HepG2 (cell line): Measurements from ENCODE around the gene SCN4B. TPM values are rescaled to one million over a fixed set of nuclear protein-coding genes. Genes with fewer than 3 reads are reported as not detected.

ENCODE experiments used
- BCL3 ChIP-seq: sonication (generic); formaldehyde crosslinking; IDR thresholded peaks from 2 replicates; pipeline ENCODE4 v1.5.1; 2020; ENCODE audit warnings: mild to moderate bottlenecking, missing genetic modification reagents, moderate library complexity
- ELF1 ChIP-seq: sonication (generic); formaldehyde crosslinking; IDR thresholded peaks from 2 replicates; pipeline ENCODE4 v1.4.0; 2020; ENCODE audit warnings: missing genetic modification reagents
- JUNB ChIP-seq: sonication (generic); formaldehyde crosslinking; IDR thresholded peaks from 2 replicates; pipeline ENCODE4 v1.8.0; 2022; ENCODE audit warnings: missing genetic modification reagents, mild to moderate bottlenecking, borderline replicate concordance
- NR2C2 ChIP-seq: sonication (generic); formaldehyde crosslinking; IDR thresholded peaks from 2 replicates; pipeline ENCODE4 v1.4.0; 2020; ENCODE audit warnings: missing genetic modification reagents, mild to moderate bottlenecking, moderate library complexity, borderline replicate concordance
- PHF8 ChIP-seq: sonication (generic); formaldehyde crosslinking; IDR thresholded peaks from 2 replicates; pipeline ENCODE4 v1.5.0; 2020; ENCODE audit warnings: missing genetic modification reagents
- PITX1 ChIP-seq: sonication (generic); formaldehyde crosslinking; IDR thresholded peaks from 2 replicates; pipeline ENCODE4 v1.5.1; 2020; ENCODE audit warnings: mild to moderate bottlenecking, missing genetic modification reagents
- PRDM10 ChIP-seq: sonication (generic); formaldehyde crosslinking; IDR thresholded peaks from 2 replicates; pipeline ENCODE4 v1.4.0; 2020; ENCODE audit warnings: low read depth, missing genetic modification reagents
- PRDM15 ChIP-seq: sonication (generic); formaldehyde crosslinking; IDR thresholded peaks from 2 replicates; pipeline ENCODE4 v1.4.0; 2020; ENCODE audit warnings: missing genetic modification reagents
- SRSF4 ChIP-seq: fragments of 200-400 bp; formaldehyde crosslinking; IDR thresholded peaks from one replicate; pipeline ENCODE4 v1.6.1; 2018; ENCODE audit warnings: mild to moderate bottlenecking, low read depth, low read length, moderate library complexity; ENCODE audit not compliant: poor library complexity, severe bottlenecking
- THAP8 ChIP-seq: sonication (generic); formaldehyde crosslinking; IDR thresholded peaks from 2 replicates; pipeline ENCODE4 v1.5.1; 2020; ENCODE audit warnings: missing genetic modification reagents, mild to moderate bottlenecking, borderline replicate concordance
- ZNF616 ChIP-seq: sonication (generic); formaldehyde crosslinking; IDR thresholded peaks from 2 replicates; pipeline ENCODE4 v1.5.0; 2020; ENCODE audit warnings: low read depth, mild to moderate bottlenecking, missing genetic modification reagents
- ZNF687 ChIP-seq: sonication (generic); formaldehyde crosslinking; IDR thresholded peaks from 2 replicates; pipeline ENCODE4 v1.5.1; 2020; ENCODE audit warnings: mild to moderate bottlenecking, missing genetic modification reagents, moderate library complexity
- ZNF776 ChIP-seq: sonication (generic); formaldehyde crosslinking; IDR thresholded peaks from 2 replicates; pipeline ENCODE4 v1.4.0; 2020; ENCODE audit warnings: mild to moderate bottlenecking, missing genetic modification reagents
- polyA plus RNA-seq, 8 experiments: library from polyadenylated mRNA; depleted of rRNA in 3 of 8; stranded (reverse) in 7 of 8; unstranded in 1 of 8; fragments of >200 nt; fragmentation: Illumina TruSeq in 4 of 8; extraction: Trizol in 4 of 8; gene quantifications; 2 replicates each; pipeline versions ENCODE4 v1.2.1 to v1.2.3, GENCODE V29; 2011 to 2016; ENCODE audit warnings: low read depth in 4 of 8, missing spikeins in 1 of 8, mixed read lengths in 1 of 8; ENCODE audit not compliant: insufficient read depth in 1 of 8
- total RNA-seq, 5 experiments: library from RNA; depleted of rRNA; stranded (reverse); fragments of >200 nt; fragmentation: Illumina TruSeq; extraction: Trizol; gene quantifications; 2 replicates each; pipeline ENCODE4 v1.2.3, GENCODE V29; 2016; ENCODE audit warnings: low read depth in 1 of 5

Gene SCN4B
- total and polyA plus RNA-seq, 2 of the 13 experiments (the other 11 are each of a cell fraction or from before 2014, with no cell fraction given): 0.04 to 0.29 TPM

- no peak for TF ChIP-seq THAP8
- no peak for TF ChIP-seq SRSF4
- peak; percentile 78 for TF ChIP-seq PRDM15
- peak; percentile 34; the same call in 1 of the 2 replicates for TF ChIP-seq ELF1 (CRISPR knock-in tag)
- TF ChIP-seq PHF8 (CRISPR knock-in tag): peak; percentile 49; the same call in 1 of the 2 replicates
- peak; percentile 50; the same call in 1 of the 2 replicates for TF ChIP-seq NR2C2
- peak; percentile 69 for TF ChIP-seq ZNF687 (CRISPR knock-in tag)
- TF ChIP-seq ZNF776 (CRISPR knock-in tag): no peak
- no peak for TF ChIP-seq ZNF616 (CRISPR knock-in tag)
- peak; percentile 78 for TF ChIP-seq PITX1 (CRISPR knock-in tag)
- no peak for TF ChIP-seq BCL3
- no peak; the same call in 1 of the 2 replicates for TF ChIP-seq JUNB (CRISPR knock-in tag)
- no peak for TF ChIP-seq PRDM10 (CRISPR knock-in tag)
These were observed 42.4 kb upstream of the SCN4B start (continued) for GRCh38 chr11:118194835-118195627.
